Fibroblast of lung (primary cell): Measurements from ENCODE around the gene ACOT7. TPM values are rescaled to one million over a fixed set of nuclear protein-coding genes. Genes with fewer than 3 reads are reported as not detected.
A peak's percentile ranks its signal among the peaks of the same experiment; 100 is the strongest.

Experiments
- DNase-seq, 2 donors: peaks; one replicate each; pipeline versions ENCODE4 v3.0.0 to v3.0.0-alpha.2; 2010; ENCODE audit warnings: low read depth in 2 of 2
- H2AFZ ChIP-seq: 2 replicates; pipeline ENCODE4 v1.5.1; 2012; ENCODE audit warnings: low read length, control low read depth, inconsistent platforms
- H3K27ac ChIP-seq: 2 replicates; pipeline ENCODE4 v1.5.1; 2011; ENCODE audit warnings: low read length, control low read depth; ENCODE audit not compliant: insufficient read depth
- H3K27me3 ChIP-seq: 2 replicates; pipeline ENCODE4 v1.5.1; 2011; ENCODE audit warnings: mild to moderate bottlenecking, low read length; ENCODE audit not compliant: control insufficient read depth, insufficient read depth
- H3K36me3 ChIP-seq: 2 replicates; pipeline ENCODE4 v1.5.1; 2011; ENCODE audit warnings: low read length; ENCODE audit not compliant: control insufficient read depth, insufficient read depth
- H3K4me1 ChIP-seq: 2 replicates; pipeline ENCODE4 v1.5.1; 2011; ENCODE audit warnings: low read length; ENCODE audit not compliant: control insufficient read depth, insufficient read depth; ENCODE audit errors: extremely low read depth
- H3K4me2 ChIP-seq: 2 replicates; pipeline ENCODE4 v1.5.1; 2011; ENCODE audit warnings: low read length, control low read depth; ENCODE audit not compliant: insufficient read depth; ENCODE audit errors: extremely low read depth
- H3K4me3 ChIP-seq, 4 experiments: fragments of 200-600 bp in 1 of 4; sonication (generic) in 1 of 4; replicated peaks in 1 of 4; 2 replicates each; pipeline ENCODE4 v1.5.1; 2011 to 2016; ENCODE audit warnings: low read length in 4 of 4, low read depth in 3 of 4, mild to moderate bottlenecking in 3 of 4, control low read depth in 2 of 4, inconsistent platforms in 1 of 4, mixed read lengths in 1 of 4; ENCODE audit not compliant: insufficient read depth in 1 of 4; ENCODE audit errors: control extremely low read depth in 1 of 4
- H3K79me2 ChIP-seq: 2 replicates; pipeline ENCODE4 v1.5.1; 2012; ENCODE audit warnings: mild to moderate bottlenecking, low read length, inconsistent platforms; ENCODE audit not compliant: control insufficient read depth, insufficient read depth
- H3K9ac ChIP-seq: 2 replicates; pipeline ENCODE4 v1.5.1; 2011; ENCODE audit warnings: mild to moderate bottlenecking, low read length, control low read depth; ENCODE audit not compliant: insufficient read depth
- H3K9me3 ChIP-seq: 2 replicates; pipeline ENCODE4 v1.5.1; 2012; ENCODE audit warnings: low read depth, low read length; ENCODE audit not compliant: control insufficient read depth, insufficient read depth
- H4K20me1 ChIP-seq: 2 replicates; pipeline ENCODE4 v1.5.1; 2011; ENCODE audit warnings: low read length; ENCODE audit not compliant: control insufficient read depth, insufficient read depth; ENCODE audit errors: extremely low read depth
- CTCF ChIP-seq, 2 donors: IDR thresholded peaks in 1 of 2; conservative IDR thresholded peaks in 1 of 2; 1 replicate in 1 of 2; 2 replicates in 1 of 2; pipeline ENCODE4 v1.5.1; 2011 to 2012; ENCODE audit warnings: low read length in 2 of 2, control low read depth in 1 of 2, inconsistent platforms in 1 of 2, low read depth in 1 of 2, mild to moderate bottlenecking in 1 of 2
- EZH2 ChIP-seq: IDR thresholded peaks from 2 replicates; pipeline ENCODE4 v1.5.1; 2012; ENCODE audit warnings: low read length, control low read depth, mild to moderate bottlenecking; ENCODE audit errors: missing control alignments
- polyA plus RNA-seq, 2 donors: library from polyadenylated mRNA; depleted of rRNA in 1 of 2; stranded (reverse) in 1 of 2; unstranded in 1 of 2; fragments of >200 nt; gene quantifications; 2 replicates each; pipeline ENCODE4 v1.2.1, GENCODE V29; 2011 to 2012; ENCODE audit warnings: missing spikeins in 1 of 2
- total RNA-seq: library from RNA; depleted of rRNA; stranded (reverse); fragments of >200 nt; gene quantifications from 2 replicates; pipeline ENCODE4 v1.2.1, GENCODE V29; 2014

The ACOT7 gene
- total and polyA plus RNA-seq, 2 donors (not counting 1 experiment from before 2014, with no cell fraction given): 50.7 to 58.0 TPM

GRCh38 chr1:6414443-6414844 is 20.9 kb upstream of the ACOT7 start:
- H3K27me3 ChIP-seq: peaks cover 34% of the 10 kb centered on the region
- H3K4me2 ChIP-seq: peak overlapping the region; percentile 32
- no peak overlapping the region for H3K9ac ChIP-seq
- H3K4me3 ChIP-seq: peak overlapping the region in 1 of 4 experiments; percentile 2
- H4K20me1 ChIP-seq: no peaks in the 10 kb centered on the region
- H3K4me1 ChIP-seq: no peaks in the 10 kb centered on the region
- DNase-seq: peak; percentile 42 to 58
- no peak overlapping the region for H3K27ac ChIP-seq
- no peaks in the 10 kb centered on the region for H3K36me3 ChIP-seq
- TF ChIP-seq EZH2: no peak
- peak; percentile 61 to 70 for TF ChIP-seq CTCF (conservative IDR thresholded peaks at IDR 0.05 in 1 of 2, IDR thresholded peaks at IDR 0.05 in 1 of 2; ENCODE audit: low read depth in 1 of 2, low read length in 2 of 2)
- H3K9me3 ChIP-seq: no peaks in the 10 kb centered on the region
- no peaks in the 10 kb centered on the region for H3K79me2 ChIP-seq
- H2AFZ ChIP-seq: peak overlapping the region; percentile 32

GRCh38 chr1:6412896-6413295 is 19.3 kb upstream of the ACOT7 start:
- H3K27me3 ChIP-seq: peaks cover 22% of the 10 kb centered on the region
- H3K4me3 ChIP-seq: no peak overlapping the region
- no peaks in the 10 kb centered on the region for H4K20me1 ChIP-seq
- DNase-seq: peak in 1 of 2 donors; percentile 62
- no peaks in the 10 kb centered on the region for H3K36me3 ChIP-seq
- H3K4me1 ChIP-seq: no peaks in the 10 kb centered on the region
- H3K27ac ChIP-seq: no peak overlapping the region
- no peak overlapping the region for H3K9ac ChIP-seq
- TF ChIP-seq EZH2: no peak
- no peak for TF ChIP-seq CTCF (conservative IDR thresholded peaks at IDR 0.05 in 1 of 2, IDR thresholded peaks at IDR 0.05 in 1 of 2; ENCODE audit: low read depth in 1 of 2, low read length in 2 of 2)
- H3K9me3 ChIP-seq: no peaks in the 10 kb centered on the region
- H2AFZ ChIP-seq: no peak overlapping the region
- H3K4me2 ChIP-seq: no peak overlapping the region
- no peaks in the 10 kb centered on the region for H3K79me2 ChIP-seq

DNA sequence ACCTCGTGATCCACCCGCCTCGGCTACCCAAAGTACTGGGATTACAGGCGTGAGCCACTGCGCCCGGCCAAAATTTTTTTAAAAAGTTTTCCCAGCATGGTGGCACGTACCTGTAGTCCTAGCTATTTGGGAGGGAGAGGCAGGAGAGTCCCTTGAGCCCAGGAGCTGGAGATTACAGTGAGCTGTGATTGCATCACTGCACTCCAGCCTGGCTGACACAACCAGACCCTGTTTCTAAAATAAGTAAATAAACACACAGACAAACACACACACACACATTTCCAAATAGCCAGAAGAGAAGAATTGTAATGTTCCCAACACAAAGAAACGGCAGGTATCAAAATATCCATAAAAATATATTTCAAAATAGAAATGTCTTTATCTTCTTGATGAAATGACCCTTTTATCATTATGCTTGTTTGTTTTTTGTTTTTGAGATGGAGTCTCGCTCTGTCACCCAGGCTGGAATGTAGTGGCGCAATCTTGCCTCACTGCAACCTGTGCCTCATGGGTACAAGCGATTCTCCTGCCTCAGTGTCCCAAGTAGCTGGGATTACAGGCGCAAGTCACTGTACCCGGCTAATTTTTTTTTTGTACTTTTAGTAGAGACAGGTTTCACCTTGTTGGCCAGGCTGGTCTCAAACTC is 16.8 kb upstream of the ACOT7 start:
- H3K9me3 ChIP-seq: no peaks in the 10 kb centered on the region
- H3K4me1 ChIP-seq: no peaks in the 10 kb centered on the region
- TF ChIP-seq EZH2 (no peak), CTCF (conservative IDR thresholded peaks at IDR 0.05 in 1 of 2, IDR thresholded peaks at IDR 0.05 in 1 of 2; ENCODE audit: low read depth in 1 of 2, low read length in 2 of 2) (no peak)
- H3K79me2 ChIP-seq: no peaks in the 10 kb centered on the region
- H3K36me3 ChIP-seq: no peaks in the 10 kb centered on the region
- no peak overlapping the region for H3K27ac ChIP-seq
- no peak overlapping the region for H3K4me3 ChIP-seq
- H2AFZ ChIP-seq: no peak overlapping the region
- H4K20me1 ChIP-seq: no peaks in the 10 kb centered on the region
- H3K4me2 ChIP-seq: no peak overlapping the region
- DNase-seq: no peak
- no peak overlapping the region for H3K9ac ChIP-seq
- H3K27me3 ChIP-seq: peaks cover 10% of the 10 kb centered on the region
